Measurements from ENCODE around the gene MRPL1.
"Not testable (repeated sequence)": the region's sequence is repeated elsewhere in the genome, so short reads cannot be mapped to it uniquely, and the experiment has no call there.

The MRPL1 gene

GRCh38 chr4:77849278-77849965, 13.2 kb upstream of the MRPL1 start:
- DNase-seq (ENCODE audit: low read depth in 2 of 2) = no peak

- peak; percentile 36 to 41 for DNase-seq (ENCODE audit: low read depth in 2 of 2)
Observed at GRCh38 chr4:77852892-77853495, 9.6 kb upstream of the MRPL1 start.

DNA sequence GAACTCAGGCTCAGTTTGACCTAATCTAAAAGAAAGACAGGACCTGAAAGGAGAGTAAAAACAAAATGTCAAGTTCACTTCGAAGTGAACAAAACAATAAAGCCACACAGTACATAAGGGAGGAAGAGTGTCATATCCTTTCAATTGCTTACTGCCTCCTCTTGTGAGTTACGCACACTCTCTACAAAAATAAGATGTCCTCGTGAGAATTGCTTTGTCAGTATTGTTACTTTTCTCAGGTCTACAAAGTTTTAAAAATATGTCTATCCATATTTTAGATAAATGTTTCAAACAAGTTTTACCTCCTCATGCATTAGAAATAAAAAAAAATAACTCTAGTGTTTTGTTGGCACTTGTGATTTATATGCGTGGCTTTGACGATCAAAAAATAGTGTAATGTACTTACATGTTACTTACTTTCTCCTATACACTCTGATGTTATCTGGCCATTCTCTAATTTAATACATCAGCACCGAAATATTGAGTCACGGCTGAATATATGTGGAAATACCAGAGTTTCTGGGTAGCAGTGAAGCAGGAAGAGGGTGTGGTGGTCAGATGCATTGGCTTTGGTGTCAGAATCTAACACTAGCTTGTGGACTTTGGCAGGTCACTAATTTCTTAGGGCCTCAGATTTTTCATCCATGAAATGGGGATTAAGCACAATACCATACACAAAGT, 8.1 kb upstream of the MRPL1 start:
- no peak for DNase-seq (ENCODE audit: low read depth in 2 of 2)

GRCh38 chr4:77856152-77856551, 6.5 kb upstream of the MRPL1 start:
- DNase-seq (ENCODE audit: low read depth in 2 of 2) = no peak

GRCh38 chr4:77859256-77859655, 3.4 kb upstream of the MRPL1 start:
- no peak for DNase-seq (ENCODE audit: low read depth in 2 of 2)

GRCh38 chr4:77861495-77861894, 1.1 kb upstream of the MRPL1 start:
- no peak for DNase-seq (ENCODE audit: low read depth in 2 of 2)

DNA sequence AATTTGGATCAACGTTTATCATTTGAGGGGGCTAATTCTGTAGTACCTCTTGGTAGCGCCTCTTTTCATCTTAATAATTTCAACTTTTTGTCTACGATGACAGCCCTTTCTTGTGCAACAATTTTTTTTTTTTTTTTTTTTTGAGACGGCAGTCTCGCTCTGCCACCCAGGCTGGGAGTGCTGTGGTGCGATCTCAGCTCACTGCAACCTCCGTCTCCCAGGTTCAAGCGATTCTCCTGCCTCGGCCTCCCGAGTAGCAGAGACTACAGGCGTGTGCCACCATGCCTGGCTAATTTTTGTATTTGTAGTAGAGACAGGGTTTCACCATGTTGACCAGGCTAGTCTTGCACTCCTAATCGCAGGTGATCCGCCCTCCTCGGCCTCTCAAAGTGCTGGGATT, 711 bp downstream of the MRPL1 start:
- not testable (repeated sequence) for DNase-seq (ENCODE audit: low read depth in 2 of 2)

DNA sequence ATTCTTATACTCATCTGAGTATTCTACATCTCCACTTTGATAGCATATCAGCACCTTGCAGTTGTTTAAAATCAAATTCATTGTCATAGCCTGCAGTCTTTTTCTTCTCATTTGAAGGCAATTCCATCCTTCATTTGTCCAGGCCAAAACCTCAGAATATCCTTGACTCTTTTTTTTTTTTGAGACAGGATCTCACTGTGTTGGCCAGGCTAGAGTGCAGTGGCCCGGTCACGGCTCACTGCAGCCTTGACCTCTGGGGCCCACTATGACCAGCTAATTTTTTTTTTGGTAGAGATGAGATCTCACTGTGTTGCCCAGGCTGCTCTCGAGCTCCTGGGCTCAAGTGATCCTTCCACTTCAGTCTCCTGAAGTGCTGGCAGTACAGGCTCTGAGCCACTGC, 2.6 kb downstream of the MRPL1 start:
- no peak for DNase-seq (ENCODE audit: low read depth in 2 of 2)

GRCh38 chr4:77872723-77873445, 10.3 kb downstream of the MRPL1 start:
- DNase-seq (ENCODE audit: low read depth in 2 of 2) = no peak

DNA sequence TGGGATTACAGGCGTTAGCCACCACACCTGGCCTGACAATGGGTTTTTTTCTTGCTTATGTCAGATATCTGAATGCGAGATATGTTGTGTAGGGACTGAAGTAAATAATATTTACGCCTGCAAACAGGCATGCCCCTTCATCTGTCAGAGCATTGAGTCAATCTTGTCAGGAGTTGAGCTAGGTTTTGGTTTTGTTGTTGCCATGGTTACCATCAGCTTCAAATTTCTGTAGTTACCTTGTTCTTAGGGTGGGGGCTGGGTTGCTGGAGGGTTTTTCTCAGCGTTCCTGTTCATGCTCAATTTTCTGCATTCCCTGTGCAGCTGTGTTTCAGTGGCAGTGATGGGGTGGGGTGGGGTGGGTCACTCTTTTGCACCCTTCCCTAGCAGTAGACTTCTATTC, 14.5 kb downstream of the MRPL1 start:
- no peak for DNase-seq (ENCODE audit: low read depth in 2 of 2)

DNA sequence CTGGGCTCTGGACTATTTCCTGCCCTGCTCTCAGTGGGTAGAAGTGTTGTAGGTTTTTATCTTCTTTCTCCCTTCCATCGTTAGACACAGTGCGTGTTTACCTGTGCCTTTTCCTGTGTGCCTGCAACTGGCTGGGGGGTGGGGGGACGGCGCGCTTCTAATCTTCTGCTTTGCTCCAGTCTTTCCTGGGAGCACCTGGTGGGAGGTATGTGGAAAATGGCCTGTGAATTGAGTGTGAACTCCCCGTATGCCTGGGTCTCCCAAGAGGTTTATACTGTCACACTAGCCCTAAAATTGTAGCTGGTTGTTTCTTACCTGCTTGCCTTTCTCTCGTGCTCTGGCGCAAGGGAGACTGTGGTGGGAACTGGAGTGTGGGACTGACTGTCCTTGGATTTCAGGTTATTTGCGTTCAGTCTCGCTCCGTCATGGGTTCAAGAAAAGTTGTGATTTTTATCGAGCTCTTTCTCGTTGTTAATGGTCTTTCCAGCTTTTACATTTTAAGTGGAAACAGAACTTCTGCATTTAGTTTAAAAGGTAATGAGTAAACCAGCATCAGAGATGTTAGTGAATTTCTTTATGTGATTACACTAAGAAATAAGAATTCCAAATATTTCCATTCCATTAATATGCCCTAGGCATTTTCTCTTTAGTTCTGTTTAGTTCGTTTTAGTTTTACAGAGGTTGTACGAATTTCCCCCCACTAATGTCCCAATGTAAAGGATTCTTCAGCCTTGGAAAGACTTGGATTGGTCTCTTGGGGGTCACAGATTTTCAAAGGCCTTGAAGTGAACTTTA, 15.3 kb downstream of the MRPL1 start:
- no peak for DNase-seq (ENCODE audit: low read depth in 2 of 2)

DNA sequence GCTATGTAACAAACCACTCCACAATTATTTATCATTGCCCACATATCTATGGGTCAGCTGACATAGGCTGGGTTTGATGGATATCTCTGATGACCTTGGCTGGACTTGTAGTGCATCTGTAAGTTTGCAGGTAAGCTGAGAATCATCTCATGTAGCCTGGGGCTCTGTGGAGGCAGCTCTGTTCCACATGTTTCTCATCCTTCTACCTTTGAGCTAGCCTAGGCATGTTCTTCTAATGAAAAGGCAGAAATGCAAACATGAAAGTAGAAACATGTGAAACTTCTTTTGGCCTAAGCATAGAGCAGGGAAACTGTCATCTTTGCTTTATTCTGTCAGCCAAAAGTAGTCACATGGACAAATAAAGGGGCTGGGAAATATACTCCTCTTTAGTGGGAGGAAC, 18.2 kb downstream of the MRPL1 start:
- no peak for DNase-seq (ENCODE audit: low read depth in 2 of 2)

DNA sequence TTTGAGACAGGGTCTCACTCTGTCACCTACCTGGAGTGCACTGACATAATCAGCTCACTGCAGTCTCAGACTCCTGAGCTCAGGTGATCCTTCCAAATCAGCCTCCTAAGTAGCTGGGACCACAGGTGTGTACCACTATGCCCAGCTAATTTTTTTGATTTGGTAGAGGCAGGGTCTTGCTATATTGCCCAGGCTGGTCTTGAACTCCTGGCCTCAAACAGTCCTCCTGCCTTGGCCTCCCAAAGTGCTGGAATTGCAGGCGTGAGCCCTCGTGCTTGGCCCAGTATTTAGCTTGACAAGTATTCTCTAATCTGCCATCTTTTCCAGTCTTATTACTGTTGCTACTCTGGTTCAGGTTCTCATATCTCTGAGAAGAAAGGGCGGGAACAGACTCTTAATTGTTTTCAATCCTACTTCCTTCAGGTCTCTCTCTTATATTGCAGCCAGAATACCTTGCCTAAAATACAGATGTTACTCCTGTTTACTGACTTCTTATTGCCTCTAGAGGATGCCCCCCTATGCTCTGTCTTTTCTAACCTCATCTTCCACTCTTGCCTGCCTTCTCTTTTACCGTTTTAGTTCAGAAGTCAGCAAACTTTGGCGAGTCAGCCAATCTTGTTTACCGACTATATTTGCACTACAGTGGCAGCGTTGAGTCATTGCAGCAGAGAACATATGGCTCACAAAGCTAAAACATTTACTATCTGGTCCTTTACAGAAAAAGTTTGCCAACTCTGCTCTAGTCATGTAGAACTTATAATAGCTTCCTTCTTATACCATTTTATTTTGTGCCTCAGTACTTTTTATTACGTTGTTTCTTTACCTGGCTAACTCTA, 19.0 kb downstream of the MRPL1 start:
- DNase-seq (ENCODE audit: low read depth in 2 of 2) = no peak

- DNase-seq (ENCODE audit: low read depth in 2 of 2) = no peak
Observed at GRCh38 chr4:77893451-77893850, 30.8 kb downstream of the MRPL1 start.

DNA sequence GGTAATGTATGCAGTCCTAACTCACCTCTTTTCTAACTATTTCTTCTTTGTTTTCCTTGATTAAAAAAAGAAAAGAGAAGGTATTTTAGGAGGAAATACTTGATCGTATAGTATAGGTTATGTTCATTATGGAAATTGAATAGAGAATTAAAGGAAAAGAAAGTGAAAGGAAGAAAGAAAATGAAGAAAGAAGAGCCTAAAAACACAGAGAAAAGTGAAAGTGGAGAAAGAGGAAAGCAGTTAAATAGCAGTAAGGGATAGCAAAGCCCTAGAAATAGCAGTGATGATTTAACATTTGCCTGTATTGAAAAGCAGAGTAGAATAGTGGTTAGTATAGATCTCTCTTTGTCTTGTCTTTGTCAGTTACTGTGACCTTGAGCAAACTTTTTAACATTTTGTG, 37.0 kb downstream of the MRPL1 start:
- DNase-seq (ENCODE audit: low read depth in 2 of 2) = no peak

DNA sequence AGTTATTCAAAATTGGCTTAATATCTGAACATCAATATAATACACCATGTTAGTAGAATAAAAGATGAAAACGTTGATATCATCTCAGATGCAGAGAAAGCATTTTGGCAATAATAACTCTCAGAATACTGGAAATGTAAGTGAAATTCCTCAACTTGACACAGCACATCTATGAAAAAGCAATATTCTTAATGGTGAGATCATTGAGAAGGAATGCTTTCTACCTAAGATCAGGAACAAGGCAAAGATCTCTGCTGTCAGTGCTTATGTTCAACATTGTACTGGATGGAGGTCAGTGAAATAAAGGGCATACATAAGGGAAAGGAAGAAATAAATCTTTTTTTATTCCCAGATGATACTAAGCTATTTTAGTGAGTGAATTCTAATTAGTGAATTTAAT, 40.6 kb downstream of the MRPL1 start:
- no peak for DNase-seq (ENCODE audit: low read depth in 2 of 2)

GRCh38 chr4:77905651-77906263, 43.1 kb downstream of the MRPL1 start:
- no peak for DNase-seq (ENCODE audit: low read depth in 2 of 2)

- no peak for DNase-seq (ENCODE audit: low read depth in 2 of 2)
Observed at GRCh38 chr4:77910676-77911075, 48.0 kb downstream of the MRPL1 start.

DNA sequence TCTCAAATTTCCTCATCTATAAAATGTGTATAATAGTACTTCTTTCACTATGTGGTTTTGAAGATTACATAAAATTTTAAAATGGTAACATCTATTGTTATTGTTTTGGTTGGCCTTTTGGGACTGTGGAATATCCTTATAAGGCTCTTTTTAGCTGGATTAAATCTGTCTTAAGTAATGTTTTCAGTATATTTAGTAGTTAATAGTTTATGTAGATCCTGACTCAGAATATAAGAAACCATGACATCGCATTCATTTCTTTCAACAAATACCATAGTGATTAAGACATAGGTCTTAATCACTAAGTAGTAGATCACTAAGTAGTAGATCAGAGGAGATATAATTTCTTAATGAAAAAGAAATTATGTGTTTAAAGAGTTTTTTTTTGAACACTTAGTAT, 48.5 kb downstream of the MRPL1 start:
- DNase-seq (ENCODE audit: low read depth in 2 of 2) = no peak

DNA sequence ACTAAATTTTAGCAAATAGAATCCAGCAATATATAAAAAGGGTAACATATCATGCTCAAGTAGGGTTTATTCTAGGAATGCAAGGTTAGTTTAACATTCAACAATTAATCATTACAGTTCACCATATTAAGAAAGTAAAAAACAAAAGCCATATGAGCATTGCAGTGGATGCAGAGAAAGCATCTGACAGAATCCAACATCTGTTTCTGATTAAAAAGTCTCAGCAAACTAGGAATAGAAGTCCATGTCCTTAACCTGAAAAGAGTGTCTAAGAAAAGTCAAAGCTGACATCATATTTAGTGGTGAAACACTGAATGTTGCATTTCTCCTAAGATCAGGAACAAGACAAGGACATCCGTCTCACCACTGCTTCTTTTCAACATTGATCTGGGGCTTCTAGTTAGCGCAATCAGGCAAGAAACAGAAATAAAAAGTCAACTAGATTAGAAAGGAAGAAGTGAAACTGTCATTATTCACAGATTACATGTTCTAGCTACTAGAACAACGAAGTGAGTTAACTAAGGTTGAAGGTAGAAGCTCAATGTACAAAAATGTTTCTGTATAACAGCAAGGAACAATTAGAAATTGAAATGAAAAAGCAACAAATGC, 49.3 kb downstream of the MRPL1 start:
- DNase-seq (ENCODE audit: low read depth in 2 of 2) = no peak
